Activated CD8-positive, alpha-beta memory T cell treated with anti-CD3 and anti-CD28 coated beads, Interleukin-2, amount 50 U/mL, for 24 hours (primary cell): ENCODE results near the gene LRSAM1.

ENCODE experiments used
- DNase-seq: peaks from one replicate; pipeline ENCODE4 v3.0.0-alpha.2; 2020; ENCODE audit errors: extremely low read depth

LRSAM1 gene

DNA sequence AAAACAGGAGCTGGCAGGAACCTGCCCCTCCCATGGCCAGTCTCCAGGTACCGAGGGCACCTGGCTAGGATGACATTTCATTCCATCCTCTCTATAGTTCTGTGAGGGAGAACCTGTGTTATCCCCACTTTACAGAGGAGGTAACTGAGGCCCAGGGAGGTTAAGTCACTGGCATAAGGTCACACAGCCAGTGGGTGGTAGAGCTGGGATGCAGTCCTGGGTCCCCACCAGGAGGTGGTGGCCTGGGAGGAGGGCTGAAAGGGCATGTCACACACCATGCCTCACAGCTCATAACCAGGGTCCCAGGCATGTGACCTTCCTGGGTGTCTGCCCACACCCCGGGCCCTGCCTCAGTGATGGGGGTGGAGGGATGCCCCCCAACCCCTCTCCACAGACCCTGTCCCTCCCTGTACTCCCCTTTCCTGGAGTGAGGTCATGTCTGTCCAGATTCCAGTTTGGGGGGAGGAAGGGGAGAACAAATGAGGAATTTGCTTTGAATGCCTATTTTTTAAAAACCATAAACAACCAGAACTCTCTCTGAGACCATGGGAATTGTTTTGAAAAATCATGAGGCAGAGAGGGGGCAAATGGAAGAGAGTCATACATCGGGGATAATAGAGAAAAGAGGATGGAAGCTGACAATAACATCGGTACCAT, 83.1 kb downstream of the LRSAM1 start:
- no peak for DNase-seq

DNA sequence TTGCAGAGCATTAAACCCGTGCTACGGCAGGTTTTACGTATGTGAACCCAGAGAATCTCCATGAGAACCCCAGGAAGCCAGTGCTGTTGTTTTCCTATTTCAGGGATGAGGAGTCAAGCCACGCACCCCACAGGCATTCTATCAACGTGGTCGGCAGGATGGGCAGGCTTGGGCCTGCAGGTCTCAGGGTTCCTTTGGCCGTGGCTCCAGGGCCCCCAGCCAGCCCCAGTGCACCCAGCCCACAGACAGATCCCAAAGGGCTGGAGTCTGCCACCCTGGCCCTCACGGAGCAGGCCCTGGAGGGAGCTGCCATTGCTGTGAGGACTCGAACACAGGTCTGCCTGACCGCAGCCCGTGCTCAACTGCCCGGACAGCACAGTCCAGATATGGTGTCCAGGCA, 83.6 kb downstream of the LRSAM1 start:
- no peak for DNase-seq

DNA sequence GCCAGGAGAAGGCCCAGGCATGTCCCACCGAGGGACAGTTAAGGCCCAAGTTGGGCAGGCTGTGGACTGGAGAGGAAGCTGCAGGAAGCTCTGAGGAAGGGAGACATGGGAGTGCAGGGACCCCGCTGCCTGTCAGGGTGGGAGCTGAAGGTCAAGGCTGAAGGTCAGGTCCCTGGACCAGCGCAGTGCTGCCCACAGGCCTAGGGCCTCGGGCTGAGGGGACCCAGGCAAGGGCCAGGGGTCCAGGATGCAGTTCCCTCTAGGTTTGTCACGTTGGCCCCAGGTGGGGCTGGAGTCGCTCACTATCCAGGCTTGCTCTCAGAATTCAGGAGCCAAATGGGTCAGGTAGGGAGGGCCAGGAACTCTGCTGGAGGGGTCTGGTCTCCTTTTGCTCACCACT, 84.1 kb downstream of the LRSAM1 start:
- no peak for DNase-seq

DNA sequence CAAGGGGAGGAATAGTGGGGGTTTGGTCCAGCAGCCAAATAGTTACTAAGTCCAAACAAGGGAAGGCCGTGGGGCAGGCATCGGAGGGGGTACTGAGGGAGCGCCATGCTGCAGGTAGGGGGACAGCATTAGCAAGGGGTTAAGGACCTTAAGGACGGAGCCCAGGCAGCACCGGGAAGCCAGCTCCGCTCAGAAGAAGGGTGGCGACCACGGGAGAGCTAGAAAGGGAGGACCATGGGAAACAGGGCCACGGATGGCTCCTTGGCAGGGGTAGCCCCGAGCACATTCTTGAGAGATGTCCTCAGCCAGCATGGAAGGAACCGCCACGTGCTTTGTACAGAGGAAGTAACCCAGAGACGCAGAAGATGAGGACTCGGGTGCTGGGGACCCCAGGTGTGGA, 84.5 kb downstream of the LRSAM1 start:
- no peak for DNase-seq

DNA sequence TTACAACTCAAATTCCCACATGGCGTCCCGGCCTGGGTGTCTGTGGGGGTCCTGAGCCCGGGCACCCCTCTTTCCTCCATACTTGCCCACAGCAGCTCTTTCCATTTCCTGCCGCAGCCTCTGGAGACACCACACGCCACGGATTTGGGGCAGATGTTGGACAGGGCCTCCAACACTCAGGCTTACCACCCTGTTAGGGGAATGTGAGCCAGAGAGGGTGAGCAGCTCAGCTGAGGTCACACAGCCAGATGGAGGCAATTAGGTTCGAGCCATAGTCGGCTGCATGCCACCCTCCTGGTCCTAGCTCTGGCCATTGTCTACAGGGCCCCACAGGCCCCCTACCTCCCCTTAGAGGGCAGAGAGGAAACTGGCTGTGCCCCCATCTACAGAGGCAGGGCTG, 85.2 kb downstream of the LRSAM1 start:
- DNase-seq, result no peak

DNA sequence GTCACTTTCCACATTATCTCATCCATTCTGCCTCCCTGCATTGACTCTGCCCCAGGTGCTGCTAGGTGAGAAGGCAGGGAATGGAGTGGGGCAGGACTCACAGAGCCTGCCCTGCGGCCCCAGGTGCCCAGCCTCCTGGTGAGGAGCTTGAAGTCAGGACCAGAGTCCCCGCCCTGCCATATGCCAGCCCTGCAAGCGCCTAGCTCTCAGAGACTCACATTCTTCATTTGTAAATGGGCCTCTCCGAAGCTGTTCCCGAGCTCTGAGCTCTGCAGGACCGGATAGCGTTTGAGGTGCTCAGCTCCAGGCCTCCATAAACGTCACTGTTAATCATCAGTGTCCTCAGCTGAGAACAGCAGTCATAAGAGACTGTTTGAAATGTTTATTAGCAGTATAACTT, 85.7 kb downstream of the LRSAM1 start:
- no peak for DNase-seq

DNA sequence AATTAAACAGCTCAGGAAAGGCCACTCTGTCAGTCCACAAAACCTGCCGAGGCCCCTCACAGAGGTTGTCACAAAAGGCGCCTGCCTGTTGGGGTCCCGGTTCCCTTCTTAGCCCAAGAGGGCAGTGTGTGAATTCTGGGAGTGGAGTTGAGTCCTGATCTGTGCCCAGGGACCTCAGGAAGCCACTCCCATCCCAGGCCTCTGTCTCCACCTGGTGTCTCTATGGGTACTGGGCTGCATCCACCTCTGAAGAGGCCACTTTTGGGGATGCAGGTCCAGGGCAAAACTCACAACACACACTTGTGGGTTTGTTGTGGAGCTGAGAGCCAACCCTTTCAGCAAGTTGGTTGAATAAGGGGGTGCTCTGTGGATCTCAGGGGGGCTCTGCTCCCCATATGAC, 86.5 kb downstream of the LRSAM1 start:
- no peak for DNase-seq

DNA sequence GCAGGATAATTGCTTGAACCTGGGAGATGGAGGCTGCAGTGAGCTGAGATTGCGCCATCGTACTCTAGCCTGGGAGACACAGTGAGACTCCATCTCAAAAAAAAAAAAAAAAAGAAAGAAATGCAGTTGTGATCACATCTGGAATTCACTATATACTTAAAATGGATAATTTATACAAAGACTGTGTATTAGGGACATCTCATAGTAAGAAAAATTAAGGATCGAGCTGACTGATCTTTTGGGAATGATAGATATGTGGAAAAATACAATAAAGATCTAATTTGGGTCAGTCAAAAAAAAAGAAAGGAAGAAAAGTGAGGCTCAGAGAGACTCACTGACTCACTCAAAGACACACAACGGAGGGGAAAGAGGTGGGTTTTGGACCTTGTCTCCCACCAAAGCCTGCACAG, 87.5 kb downstream of the LRSAM1 start:
- no peak for DNase-seq

DNA sequence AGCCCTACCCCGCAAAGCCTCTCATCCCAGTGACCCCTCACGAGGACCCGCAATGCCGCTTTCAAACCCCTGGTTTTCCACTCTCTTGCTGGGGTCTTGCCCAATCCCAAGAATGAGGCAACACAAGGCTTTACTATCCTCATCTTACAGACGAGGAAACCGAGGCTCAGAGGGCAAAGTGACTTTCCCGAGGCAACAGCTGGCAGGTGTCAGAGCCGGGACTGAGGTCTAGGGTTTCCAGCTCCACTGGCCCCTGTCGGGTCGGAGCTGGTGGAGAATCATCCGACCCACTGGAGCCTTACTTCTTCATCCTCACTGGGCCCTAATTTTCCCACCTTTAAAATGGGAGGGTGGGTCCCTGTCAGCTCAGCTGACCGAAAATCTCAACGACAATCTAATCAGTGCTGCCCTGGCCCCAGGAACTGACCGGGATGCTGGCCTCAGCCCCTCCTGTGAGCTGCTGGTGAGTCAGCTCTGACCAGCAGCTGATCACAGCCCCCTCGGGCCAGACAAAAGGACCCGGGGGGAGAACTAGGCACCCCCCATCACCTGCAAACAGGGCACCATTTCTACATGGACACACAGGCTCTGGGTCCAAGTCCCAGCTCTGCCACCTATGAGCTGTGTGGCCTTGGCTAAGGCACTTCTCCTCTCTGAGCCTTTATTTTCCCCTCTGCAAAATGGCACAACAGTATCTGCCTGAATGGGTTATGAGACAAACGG, 88.1 kb downstream of the LRSAM1 start:
- no peak for DNase-seq

DNA sequence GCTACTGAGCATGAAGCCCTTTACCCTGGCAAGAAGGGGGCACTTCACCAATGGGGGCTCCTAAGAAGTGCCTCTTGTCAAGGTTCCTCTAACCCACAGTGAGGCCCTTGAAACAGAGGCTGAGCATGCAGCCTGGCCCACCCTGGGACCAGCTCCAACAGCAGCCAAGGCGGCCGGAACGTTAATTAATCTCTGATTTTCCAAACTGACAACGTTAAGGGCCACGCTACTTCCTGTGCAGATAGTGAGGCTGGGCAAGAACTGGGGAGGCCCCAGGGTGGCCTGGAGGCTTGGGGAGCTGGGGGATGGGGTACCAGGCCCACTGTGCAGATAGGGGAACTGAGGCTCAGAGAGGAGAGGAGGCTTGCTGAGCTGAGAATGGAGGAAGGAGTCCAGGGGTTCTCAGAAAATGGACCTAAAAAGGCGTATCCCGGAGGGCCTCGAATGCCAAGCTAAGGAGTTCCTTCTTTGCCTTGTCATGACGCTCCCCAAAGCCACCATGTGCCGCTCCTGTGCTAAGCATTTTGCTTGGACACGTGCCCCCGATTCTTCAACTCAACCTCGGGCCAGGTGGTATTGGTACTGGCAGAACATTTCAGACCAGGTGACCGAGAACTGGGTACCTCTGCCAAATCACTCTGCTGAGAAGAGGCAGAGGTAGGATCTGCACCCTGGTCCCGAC, 88.8 kb downstream of the LRSAM1 start:
- no peak for DNase-seq

DNA sequence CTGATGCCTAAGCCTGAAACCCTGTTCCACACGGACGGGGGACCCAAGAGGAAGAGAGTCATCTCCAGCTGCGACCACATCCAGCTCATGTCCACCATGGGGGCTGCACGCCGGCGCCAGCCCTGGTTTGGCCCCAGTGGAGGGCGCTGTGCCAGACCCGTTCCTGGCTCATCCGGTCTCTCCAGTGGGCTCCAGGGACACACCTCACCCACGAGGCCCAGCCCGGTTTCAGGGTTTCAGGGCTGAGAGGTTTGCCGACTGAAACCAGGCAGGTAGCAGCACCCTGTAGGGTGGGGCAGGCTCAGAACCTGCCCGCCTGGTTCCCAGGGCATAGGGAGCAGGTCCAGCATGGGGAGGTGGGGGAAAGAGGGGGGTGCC, 89.3 kb downstream of the LRSAM1 start:
- DNase-seq, result no peak

DNA sequence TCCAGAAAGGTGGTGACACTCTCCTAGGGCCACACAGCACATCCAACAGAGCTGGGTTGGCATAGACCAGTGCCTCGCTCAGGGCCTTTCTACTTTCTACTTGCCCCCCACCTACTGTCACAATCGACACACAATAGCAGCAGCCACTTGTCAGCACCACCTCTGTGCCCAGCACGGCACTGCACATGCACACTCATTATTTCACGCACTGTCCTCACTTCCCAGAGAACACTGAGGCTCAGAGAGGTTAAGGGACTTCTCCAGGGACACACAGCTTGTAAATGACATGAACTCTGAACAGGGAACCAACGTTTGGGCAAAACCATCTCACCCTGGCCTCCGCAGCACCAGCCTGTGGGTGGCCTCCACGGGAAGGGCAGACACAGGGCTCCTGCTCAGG, 89.9 kb downstream of the LRSAM1 start:
- no peak for DNase-seq

DNA sequence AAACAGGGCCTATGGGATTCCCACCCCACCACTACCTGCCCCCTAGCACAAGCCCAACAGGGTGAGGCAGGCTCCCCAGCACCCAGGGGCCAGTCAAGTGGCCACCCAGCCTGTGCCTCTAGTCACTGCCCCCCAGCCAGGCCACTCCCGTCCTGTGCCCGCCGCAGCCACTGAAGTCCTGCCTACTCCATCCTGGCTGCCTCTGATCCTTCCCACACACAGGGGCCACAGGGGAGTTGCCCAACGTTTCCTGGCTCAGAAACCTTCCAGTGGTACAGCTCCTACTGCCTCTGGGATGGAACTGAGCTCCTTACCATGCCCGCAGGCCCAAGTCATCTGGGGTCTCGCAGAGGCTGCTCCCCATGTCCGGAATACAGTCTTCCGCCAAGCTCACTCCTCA, 90.6 kb downstream of the LRSAM1 start:
- no peak for DNase-seq

DNA sequence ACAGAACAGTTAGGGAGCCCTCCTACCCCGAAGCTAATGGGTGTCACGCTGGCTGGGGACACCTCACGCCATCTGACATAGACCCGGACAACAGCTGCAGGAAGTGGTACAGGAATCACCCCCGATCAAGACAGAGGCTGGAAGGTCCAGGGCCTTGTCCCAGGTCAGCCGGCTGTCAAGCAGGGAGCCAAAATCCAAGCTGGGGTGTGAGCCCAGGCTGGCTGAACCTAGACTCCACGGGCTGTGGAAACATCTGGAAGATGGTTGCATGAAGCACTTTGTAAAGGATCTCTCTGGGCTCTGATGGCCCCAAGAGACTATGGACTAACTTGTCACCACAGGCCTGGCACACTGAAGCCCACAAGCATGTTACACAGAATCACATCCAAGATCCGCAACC, 91.9 kb downstream of the LRSAM1 start:
- no peak for DNase-seq

DNA sequence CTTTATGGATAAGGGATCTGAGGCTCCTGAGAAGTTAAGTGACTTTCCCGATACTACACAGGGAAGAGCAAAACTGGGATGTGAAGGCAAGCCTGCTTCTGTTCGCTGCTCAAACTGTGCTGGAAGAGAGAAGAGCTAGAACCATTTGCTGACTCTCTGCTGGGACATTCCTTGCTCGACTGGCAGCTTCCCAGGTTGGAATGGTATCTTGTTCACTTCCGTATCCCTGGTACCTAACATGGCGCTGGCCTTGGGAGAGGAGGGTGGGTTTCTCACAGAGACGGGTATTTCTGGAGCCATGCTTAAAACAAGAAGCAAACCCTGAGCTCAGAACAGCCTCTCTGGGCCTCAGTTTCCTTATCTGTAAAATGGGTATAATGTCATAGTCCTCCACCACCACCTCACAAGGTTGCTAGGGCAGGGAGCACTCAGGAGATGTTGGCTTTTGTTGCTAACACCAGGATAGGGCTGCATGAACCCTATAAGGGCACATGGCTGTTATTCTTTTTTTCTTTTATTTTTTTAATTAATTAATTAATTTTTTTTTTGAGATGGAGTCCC, 92.7 kb downstream of the LRSAM1 start:
- no peak for DNase-seq

DNA sequence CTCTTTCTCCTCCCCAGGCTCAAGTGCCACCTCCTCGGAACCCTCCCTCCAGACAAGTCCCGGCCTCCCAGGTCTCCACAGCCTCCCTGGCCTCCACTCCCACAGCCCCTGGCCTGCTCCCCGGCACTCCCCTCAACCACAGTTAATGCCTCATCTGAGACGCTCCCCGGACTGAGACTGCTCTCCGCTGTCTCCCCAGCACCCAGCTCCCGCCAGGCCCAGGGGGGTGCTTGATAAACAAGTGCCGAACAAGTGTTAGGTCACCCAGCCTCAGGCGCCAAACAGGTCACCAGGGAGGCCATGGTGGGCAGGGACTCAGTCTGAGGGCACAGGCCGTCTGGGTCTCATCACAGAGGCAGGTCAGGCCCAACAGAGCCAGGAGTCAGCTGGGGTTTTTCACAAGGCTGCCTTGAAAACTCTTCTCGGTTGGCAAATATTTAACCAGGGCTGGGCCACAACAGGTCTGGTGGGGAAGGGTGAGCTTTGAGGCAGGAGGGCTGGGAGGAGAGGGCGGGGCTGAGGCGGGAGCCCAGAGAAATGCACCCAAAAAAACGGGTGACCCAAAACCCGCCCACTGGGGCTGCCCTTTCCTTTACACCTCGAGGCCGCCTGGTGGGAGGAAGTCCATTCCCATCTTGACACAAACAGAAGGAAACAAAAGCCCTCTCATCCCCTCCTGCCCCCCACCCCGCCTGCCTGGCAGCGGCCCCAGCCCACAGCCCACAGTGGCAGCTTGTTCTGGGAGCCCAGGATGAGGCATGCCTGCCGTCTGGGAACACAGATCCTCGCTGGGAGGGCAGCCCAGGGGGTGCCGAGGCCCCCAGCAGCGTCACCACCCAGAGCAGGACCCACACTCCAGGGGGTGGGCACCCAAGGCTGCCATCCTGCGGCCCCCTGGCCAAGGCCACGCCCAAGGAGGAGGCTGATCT, 94.2 kb downstream of the LRSAM1 start:
- no peak for DNase-seq

DNA sequence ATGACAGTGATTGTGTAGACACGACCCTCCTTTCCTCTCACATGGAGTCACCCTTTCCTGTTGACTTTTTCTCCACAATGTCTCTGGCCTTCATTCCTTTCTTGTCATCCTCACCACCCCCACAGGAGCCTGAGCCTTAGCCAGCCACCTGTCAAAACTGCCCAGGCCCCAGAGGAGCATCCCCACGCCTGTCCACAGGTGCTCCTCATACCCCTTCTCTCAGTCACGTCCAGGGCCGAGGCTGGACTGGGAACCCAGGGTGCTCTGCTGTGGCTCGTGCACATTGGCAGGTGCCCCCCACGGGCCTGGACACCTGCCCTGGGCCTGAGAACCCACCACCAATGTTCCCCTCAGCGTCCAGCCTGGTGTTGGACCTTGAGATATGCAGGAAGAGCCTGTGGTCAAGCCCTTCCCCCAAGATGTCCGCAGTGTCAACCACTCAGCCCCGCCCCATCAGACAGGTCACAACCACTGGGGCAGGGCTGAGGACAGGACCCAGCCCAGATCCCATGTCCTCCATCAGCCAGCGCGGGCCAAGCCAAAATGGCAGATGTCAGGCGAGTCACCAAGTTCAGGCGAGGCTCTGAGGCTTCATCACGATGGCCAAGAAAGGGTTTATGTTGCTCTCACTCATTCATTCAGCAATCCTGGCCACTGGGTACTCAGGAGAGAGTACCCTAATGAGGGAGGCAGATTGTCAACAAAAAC, 95.0 kb downstream of the LRSAM1 start:
- no peak for DNase-seq

DNA sequence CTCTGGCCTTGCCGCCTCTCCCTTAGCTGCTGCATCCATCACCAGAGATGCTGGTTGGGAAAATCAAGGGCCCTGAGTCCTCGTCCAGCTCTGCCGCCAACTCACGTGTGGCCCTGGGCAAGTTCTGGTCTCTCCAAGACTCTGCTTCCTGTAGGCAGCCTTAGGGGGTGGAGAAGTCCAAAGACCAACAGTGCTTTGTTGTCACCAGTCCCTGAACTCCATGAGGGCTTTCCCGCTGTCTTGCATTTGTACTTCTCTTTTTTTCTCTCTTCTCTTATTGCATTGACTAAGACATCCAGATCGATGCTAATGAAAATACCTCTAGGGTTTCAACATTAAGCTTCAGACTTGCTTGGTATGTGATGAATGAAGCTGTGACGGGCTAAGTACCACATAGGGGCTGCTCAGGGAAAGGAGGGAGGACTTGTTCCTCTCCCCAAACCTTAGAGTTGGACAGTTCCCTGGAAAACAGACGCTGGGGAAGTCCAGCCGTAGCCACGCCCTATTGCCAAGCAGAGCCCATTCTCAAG, 97.1 kb downstream of the LRSAM1 start:
- DNase-seq, result no peak

DNA sequence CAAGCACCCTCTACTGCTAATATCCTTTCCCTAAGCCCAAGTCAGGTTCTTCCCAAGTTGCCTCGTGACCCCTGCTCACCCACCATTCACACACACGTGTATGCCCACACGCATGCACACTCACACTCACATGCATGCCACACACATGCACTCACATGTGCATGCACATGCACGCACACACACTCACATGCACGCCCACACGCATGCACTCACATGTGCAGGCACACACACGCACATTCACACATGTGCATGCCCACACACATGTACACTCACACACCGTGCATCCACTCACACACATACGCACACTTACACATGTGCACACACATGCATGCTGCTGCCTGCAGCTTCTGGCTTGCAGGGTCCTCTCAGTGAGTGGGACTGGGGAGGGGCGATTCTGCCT, 97.9 kb downstream of the LRSAM1 start:
- no peak for DNase-seq

DNA sequence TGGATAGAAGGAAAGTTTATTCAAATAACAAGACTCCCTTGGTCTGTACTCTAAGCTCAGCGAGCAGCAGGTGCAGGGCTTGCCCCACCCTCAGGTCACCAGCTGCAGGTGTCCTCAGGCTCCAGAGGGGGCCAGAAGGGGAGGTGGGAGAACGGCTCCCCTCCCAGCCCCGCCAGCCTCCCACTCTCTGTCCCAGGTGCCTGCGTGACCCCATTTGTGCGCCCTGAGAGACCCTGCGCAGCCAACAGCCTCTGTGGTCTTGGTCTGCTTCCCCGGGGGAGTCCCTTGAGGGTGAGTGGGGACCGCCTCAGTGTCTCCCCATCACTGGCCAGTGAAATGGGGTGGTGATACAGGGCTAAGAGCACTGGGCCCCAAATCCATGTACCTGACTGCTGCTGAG, 98.4 kb downstream of the LRSAM1 start:
- no peak for DNase-seq

DNA sequence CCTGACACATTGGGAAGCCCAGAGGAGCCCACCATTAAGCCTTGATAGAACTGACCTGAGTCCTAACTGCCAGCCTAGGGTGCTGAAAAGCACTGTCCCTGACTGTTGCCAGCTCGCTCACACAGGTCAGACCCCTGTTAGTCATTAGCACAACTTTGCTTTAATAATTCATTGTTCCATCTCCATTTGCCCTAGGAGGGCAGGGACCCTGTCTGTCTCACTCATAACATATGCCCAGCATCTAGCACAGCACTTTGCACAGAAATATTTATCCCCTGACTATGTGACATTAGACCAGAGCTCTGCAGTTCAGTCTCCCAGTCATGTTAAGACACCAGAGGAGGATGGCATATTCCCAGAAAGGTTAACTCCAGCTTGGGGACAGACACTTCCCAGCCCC, 99.0 kb downstream of the LRSAM1 start:
- no peak for DNase-seq
